Astrocyte of the cerebellum (primary cell): ENCODE data around the gene IKBIP.
A peak's percentile ranks its signal among the peaks of the same experiment; 100 is the strongest.

ENCODE experiments used
- DNase-seq: peaks from one replicate; pipeline ENCODE4 v3.0.0-alpha.2; 2011; ENCODE audit warnings: low read depth
- H3K4me3 ChIP-seq: 2 replicates; pipeline ENCODE4 v1.5.1; 2011; ENCODE audit warnings: mild to moderate bottlenecking, low read depth, low read length, moderate library complexity
- CTCF ChIP-seq: IDR thresholded peaks from 2 replicates; pipeline ENCODE4 v1.5.1; 2012; ENCODE audit warnings: low read length, low read depth, moderate library complexity, mild to moderate bottlenecking; ENCODE audit errors: missing control alignments
- in situ Hi-C: cut with HindIII; loops from 2 replicates; pipeline ENCODE4 v1.10.0; 2017; ENCODE audit warnings: low sequenced_read_pairs

IKBIP gene

GRCh38 chr12:98592825-98593322 lies 51.7 kb downstream of the IKBIP start:
- no peak for DNase-seq
- TF ChIP-seq CTCF: no peak
- peak overlapping the region; percentile 99 for H3K4me3 ChIP-seq
- in situ Hi-C loops: no loop called here

GRCh38 chr12:98591209-98591608 lies 53.4 kb downstream of the IKBIP start:
- no peak for DNase-seq
- no peak for TF ChIP-seq CTCF
- H3K4me3 ChIP-seq: no peak overlapping the region
- in situ Hi-C loops: no loop called here

- no peak for DNase-seq
- in situ Hi-C loops: no loop called here
- no peak for TF ChIP-seq CTCF
- no peak overlapping the region for H3K4me3 ChIP-seq
These were observed 57.5 kb downstream of the IKBIP start for GRCh38 chr12:98587084-98587483.

- no peak for TF ChIP-seq CTCF
- in situ Hi-C loops: no loop called here
- no peak for DNase-seq
- H3K4me3 ChIP-seq: no peak overlapping the region
These were observed 62.5 kb downstream of the IKBIP start for GRCh38 chr12:98582093-98582492.

- no peak for TF ChIP-seq CTCF
- no peak for DNase-seq
- H3K4me3 ChIP-seq: no peak overlapping the region
- in situ Hi-C loops: no loop called here
These were observed 63.5 kb downstream of the IKBIP start for GRCh38 chr12:98581101-98581500.

GRCh38 chr12:98580695-98581094 lies 63.9 kb downstream of the IKBIP start:
- in situ Hi-C loops: no loop called here
- TF ChIP-seq CTCF: no peak
- H3K4me3 ChIP-seq: no peak overlapping the region
- no peak for DNase-seq

- in situ Hi-C loops: no loop called here
- H3K4me3 ChIP-seq: no peak overlapping the region
- TF ChIP-seq CTCF: no peak
- DNase-seq: no peak
These were observed 64.8 kb downstream of the IKBIP start for GRCh38 chr12:98579835-98580234.
